Measurements from ENCODE around the gene PITPNC1.

The PITPNC1 gene

GRCh38 chr17:67435786-67436185 is 58.7 kb downstream of the PITPNC1 start:
- DNase-seq, result no peak

- no peak for DNase-seq
Measured at GRCh38 chr17:67436233-67436632, 59.2 kb downstream of the PITPNC1 start.

GRCh38 chr17:67438667-67439066 is 61.6 kb downstream of the PITPNC1 start:
- DNase-seq, result no peak

GRCh38 chr17:67439269-67439668 is 62.2 kb downstream of the PITPNC1 start:
- DNase-seq, result no peak

GRCh38 chr17:67440277-67441051 is 63.4 kb downstream of the PITPNC1 start:
- no peak for DNase-seq

GRCh38 chr17:67441052-67441895 is 64.2 kb downstream of the PITPNC1 start:
- DNase-seq, result peak; percentile 80

- DNase-seq, result no peak
Measured at GRCh38 chr17:67441896-67442219, 64.8 kb downstream of the PITPNC1 start.

GRCh38 chr17:67442787-67443624 is 65.9 kb downstream of the PITPNC1 start:
- no peak for DNase-seq

- DNase-seq, result no peak
Measured at GRCh38 chr17:67443931-67444595, 67.0 kb downstream of the PITPNC1 start.

- no peak for DNase-seq
Measured at GRCh38 chr17:67448449-67448848, 71.4 kb downstream of the PITPNC1 start.

GRCh38 chr17:67449065-67449464 is 72.0 kb downstream of the PITPNC1 start:
- DNase-seq, result no peak

GRCh38 chr17:67449845-67450755 is 73.0 kb downstream of the PITPNC1 start:
- no peak for DNase-seq

GRCh38 chr17:67452681-67453554 is 75.8 kb downstream of the PITPNC1 start:
- DNase-seq, result no peak

- DNase-seq, result no peak
Measured at GRCh38 chr17:67456103-67456502, 79.0 kb downstream of the PITPNC1 start.

- DNase-seq, result no peak
Measured at GRCh38 chr17:67456889-67457288, 79.8 kb downstream of the PITPNC1 start.

GRCh38 chr17:67458203-67458602 is 81.1 kb downstream of the PITPNC1 start:
- DNase-seq, result no peak

GRCh38 chr17:67459985-67460384 is 82.9 kb downstream of the PITPNC1 start:
- no peak for DNase-seq

GRCh38 chr17:67461228-67461780 is 84.2 kb downstream of the PITPNC1 start:
- DNase-seq, result peak; percentile 46

GRCh38 chr17:67461876-67462275 is 84.8 kb downstream of the PITPNC1 start:
- DNase-seq, result no peak

GRCh38 chr17:67466251-67466796 is 89.2 kb downstream of the PITPNC1 start:
- DNase-seq, result no peak
